Psoas muscle (tissue), 8 donors: Measurements from ENCODE around the gene ZRANB1. TPM values are rescaled to one million over a fixed set of nuclear protein-coding genes. Genes with fewer than 3 reads are reported as not detected.

Source experiments
- ATAC-seq, 4 donors: fragments of 200-7000 bp; cut with Tn5 transposase; one replicate each; pipeline ENCODE4 v1.9.1; 2020; ENCODE audit warnings: moderate library complexity in 3 of 4, mild to moderate bottlenecking in 2 of 4
- DNase-seq, 2 donors: peaks; one replicate each; pipeline ENCODE4 v3.0.0-alpha.2; 2020
- H3K27ac ChIP-seq: fragments of 200-600 bp; one replicate; pipeline ENCODE4 v1.8.0; 2022
- H3K27me3 ChIP-seq, 3 donors: fragments of 200-600 bp in 1 of 3; one replicate each; pipeline versions ENCODE4 v1.6.1 to v1.8.0; 2013 to 2022; ENCODE audit warnings: low read length in 2 of 3, mild to moderate bottlenecking in 2 of 3, moderate library complexity in 1 of 3; ENCODE audit not compliant: insufficient read depth in 3 of 3
- H3K36me3 ChIP-seq, 2 donors: fragments of 200-600 bp in 1 of 2; one replicate each; pipeline versions ENCODE4 v1.6.1 to v1.8.0; 2013 to 2022; ENCODE audit warnings: low read depth in 1 of 2, mild to moderate bottlenecking in 1 of 2, moderate library complexity in 1 of 2; ENCODE audit not compliant: insufficient read depth in 1 of 2
- H3K4me1 ChIP-seq: fragments of 200-600 bp; one replicate; pipeline ENCODE4 v1.8.0; 2022
- H3K4me3 ChIP-seq: fragments of 200-600 bp; one replicate; pipeline ENCODE4 v1.8.0; 2022; ENCODE audit warnings: mild to moderate bottlenecking
- H3K9me3 ChIP-seq: fragments of 200-600 bp; one replicate; pipeline ENCODE4 v1.8.0; 2022
- WGBS, 3 donors: extraction: QIAGEN DNeasy Blood & Tissue Kit; methylation state at CpG; one replicate each; pipeline versions ENCODE4 v1.1.6 to v1.1.7; 2013; 5-methylcytosine and 5-hydroxymethylcytosine counted together
- intact Hi-C, 2 donors: fragments of 100-400 bp; cut with DNase I; formaldehyde crosslinking; loops; one replicate each; pipeline versions ENCODE4 v1.11.0 to v1.14.2; 2022
- polyA plus RNA-seq, 3 donors: library from polyadenylated mRNA; stranded (reverse); fragments of 200-250 nt; gene quantifications; one replicate each; pipeline ENCODE4 v1.2.3, GENCODE V29; 2013
- total RNA-seq, 4 donors: library from RNA; stranded (reverse); fragmentation: NEBNext Ultra II Directional in 2 of 4; extraction: Animal tissue kit (Norgen Biotek cat#: 25700) in 2 of 4; gene quantifications; one replicate each; pipeline versions ENCODE4 v1.2.1 to v1.2.4, GENCODE V29; 2021 to 2023
- TF ChIP-seq, protein P1 (sequence below): fragments of 200-600 bp; IDR thresholded peaks from one replicate; pipeline ENCODE4 v1.8.0; 2022; ENCODE audit warnings: antibody characterized with exemption
- donor health status: healthy with polysubstance abuse.
- donor health status: DM: no; HTN: no; CAD: no; lungs with moderate emphysema.
- donor health status: Bipolar disorder and iron deficiency.
- donor health status: healthy.
- donor health status: DM: yes; HTN: yes; CAD: no.
- donor health status: DM: no; HTN: no; CAD: no.
- donor health status: DM: no; HTN: no; CAD: no.
- donor health status: DM: yes; HTN: yes; CAD: no.

ZRANB1 gene
- total and polyA plus RNA-seq, 7 donors, result 20.9 to 115 (median 57.3) TPM

DNA sequence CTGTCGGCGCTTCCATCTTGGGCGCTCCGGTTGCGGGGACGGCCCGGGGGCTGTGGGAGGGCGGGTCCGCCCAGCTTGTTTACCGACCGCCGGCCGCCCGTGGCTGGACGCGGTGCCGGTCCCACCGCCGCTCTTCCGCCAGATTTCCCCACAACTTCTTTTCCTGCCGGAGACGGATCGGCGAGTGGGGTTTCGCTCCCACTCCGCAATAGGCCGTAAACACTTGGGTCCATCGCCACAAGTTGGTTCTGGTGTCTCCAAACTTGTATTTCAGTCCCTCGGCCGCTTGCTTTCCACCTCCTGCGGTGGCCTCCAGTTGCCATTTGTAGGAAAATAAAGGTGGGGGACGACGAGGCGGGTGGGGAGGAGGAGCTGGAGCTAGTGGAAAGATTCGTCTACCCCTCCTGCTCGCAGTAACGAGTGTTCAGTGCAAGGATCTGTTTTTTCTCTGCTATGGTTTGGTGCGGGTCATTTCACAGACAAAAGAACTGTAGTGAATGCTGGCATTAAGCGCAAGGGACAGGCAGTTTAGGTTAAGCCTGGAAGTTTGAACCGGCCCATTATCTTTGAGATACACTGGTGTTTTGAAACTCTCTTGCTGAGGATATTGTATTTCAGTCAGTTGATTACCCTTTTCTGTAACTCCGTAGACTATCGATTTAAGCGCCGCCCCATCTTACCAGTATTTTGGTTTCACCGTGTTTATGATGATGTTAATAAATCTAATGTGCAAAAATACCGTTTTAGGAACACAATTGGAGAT lies 24.3 kb upstream of the ZRANB1 start:
- intact Hi-C loops, result loop anchor here (5.0 to 10.0 kb wide), 2 partner anchors 227 to 905 kb away; partner anchors contain the start of genes BCCIP (in 1 of the 2) and UROS (in 1 of the 2)
- H3K27me3 ChIP-seq, result no peaks in the 10 kb centered on the region
- peaks cover 0 to 5% of the 10 kb centered on the region in 2 donors for H3K36me3 ChIP-seq
- no peaks in the 10 kb centered on the region for H3K9me3 ChIP-seq
- H3K27ac ChIP-seq, result peak overlapping the region; percentile 95
- TF ChIP-seq, protein P1, sequence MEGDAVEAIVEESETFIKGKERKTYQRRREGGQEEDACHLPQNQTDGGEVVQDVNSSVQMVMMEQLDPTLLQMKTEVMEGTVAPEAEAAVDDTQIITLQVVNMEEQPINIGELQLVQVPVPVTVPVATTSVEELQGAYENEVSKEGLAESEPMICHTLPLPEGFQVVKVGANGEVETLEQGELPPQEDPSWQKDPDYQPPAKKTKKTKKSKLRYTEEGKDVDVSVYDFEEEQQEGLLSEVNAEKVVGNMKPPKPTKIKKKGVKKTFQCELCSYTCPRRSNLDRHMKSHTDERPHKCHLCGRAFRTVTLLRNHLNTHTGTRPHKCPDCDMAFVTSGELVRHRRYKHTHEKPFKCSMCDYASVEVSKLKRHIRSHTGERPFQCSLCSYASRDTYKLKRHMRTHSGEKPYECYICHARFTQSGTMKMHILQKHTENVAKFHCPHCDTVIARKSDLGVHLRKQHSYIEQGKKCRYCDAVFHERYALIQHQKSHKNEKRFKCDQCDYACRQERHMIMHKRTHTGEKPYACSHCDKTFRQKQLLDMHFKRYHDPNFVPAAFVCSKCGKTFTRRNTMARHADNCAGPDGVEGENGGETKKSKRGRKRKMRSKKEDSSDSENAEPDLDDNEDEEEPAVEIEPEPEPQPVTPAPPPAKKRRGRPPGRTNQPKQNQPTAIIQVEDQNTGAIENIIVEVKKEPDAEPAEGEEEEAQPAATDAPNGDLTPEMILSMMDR, result no peak
- DNase-seq, result peak; percentile 27 to 74
- 0 to 3% (median 0%) methylated on average over 35 to 46 of the region's 46 CpGs for WGBS, 3 donors
- H3K4me1 ChIP-seq, result peaks cover 46% of the 10 kb centered on the region
- peak overlapping the region; percentile 81 for H3K4me3 ChIP-seq
- ATAC-seq, result peak in 3 of 4 donors; percentile 4 to 33 (median 24)

DNA sequence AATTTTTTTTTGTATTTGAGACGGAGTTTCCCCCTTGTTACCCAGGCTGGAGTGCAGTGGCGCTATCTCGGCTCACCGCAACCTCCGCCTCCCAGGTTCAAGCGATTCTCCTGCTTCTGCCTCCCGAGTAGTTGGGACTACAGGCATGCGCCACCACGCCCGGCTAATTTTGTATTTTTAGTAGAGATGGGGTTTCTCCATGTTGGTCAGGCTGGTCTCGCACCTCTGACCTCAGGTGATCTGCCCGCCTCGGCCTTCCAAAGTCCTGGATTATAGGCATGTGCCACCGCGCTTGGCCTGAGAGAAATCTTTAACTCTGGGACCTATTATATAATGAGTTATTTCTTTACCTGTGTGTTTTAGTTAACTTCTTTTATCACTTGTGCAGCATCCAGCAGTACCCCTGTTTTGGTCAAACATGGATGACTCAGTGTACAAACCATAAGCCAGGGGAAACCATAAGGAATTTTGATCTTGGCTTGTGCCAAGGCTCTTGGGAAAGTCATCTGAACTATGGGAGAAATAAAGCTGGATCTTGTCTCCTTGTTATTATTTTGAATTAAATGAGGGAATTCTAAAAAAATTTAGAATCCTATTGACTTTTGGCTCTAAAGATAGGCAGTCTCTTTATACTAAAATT lies 23.6 kb upstream of the ZRANB1 start:
- peak overlapping the region; percentile 81 for H3K4me3 ChIP-seq
- intact Hi-C loops, result loop anchor here (5.0 to 10.0 kb wide), 2 partner anchors 226 to 904 kb away; partner anchors contain the start of genes BCCIP (in 1 of the 2) and UROS (in 1 of the 2)
- H3K4me1 ChIP-seq, result peaks cover 39% of the 10 kb centered on the region
- peak in 1 of 4 donors; percentile 23 for ATAC-seq
- TF ChIP-seq, protein P1, result no peak
- H3K36me3 ChIP-seq, result peaks cover 0 to 11% of the 10 kb centered on the region in 2 donors
- peak overlapping the region; percentile 95 for H3K27ac ChIP-seq
- H3K9me3 ChIP-seq, result no peaks in the 10 kb centered on the region
- WGBS, 3 donors, result 17 to 25% (median 19%) methylated on average over 15 of the region's 15 CpGs
- DNase-seq, result peak in 1 of 2 donors; percentile 18
- no peaks in the 10 kb centered on the region for H3K27me3 ChIP-seq

DNA sequence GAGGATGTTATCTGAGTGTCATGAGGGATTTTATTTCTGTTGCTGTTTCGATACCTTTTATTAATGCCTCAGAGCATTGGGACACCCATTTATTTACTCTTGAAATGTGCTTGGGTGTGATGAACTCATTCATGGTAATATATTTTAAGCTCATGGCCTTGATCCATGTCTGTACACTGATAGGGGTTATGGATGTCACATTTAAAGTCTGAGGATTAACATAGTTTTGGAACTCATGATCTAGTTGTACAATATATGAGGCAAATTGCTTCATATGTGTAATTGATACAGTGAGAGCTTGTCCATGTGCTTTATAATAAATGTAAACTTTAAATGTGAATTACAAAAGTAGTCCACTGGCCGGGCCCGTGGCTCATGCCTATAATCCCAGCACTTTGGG lies 23.0 kb upstream of the ZRANB1 start:
- ATAC-seq (peak; percentile 20 to 71 (median 53)), DNase-seq (no peak)
- Histone ChIP-seq H3K4me1 (peaks cover 40% of the 10 kb centered on the region), H3K27me3 (no peaks in the 10 kb centered on the region), H3K4me3 (peak overlapping the region; percentile 81), H3K9me3 (no peaks in the 10 kb centered on the region), H3K27ac (peak overlapping the region; percentile 95), H3K36me3 (peaks cover 0 to 11% of the 10 kb centered on the region in 2 donors)
- WGBS, 3 donors, result 29 to 34% (median 34%) methylated on average over 3 of the region's 3 CpGs
- intact Hi-C loops, result loop anchor here (5.0 to 10.0 kb wide), 2 partner anchors 226 to 903 kb away; partner anchors contain the start of genes BCCIP (in 1 of the 2) and UROS (in 1 of the 2)
- TF ChIP-seq, protein P1, result no peak

DNA sequence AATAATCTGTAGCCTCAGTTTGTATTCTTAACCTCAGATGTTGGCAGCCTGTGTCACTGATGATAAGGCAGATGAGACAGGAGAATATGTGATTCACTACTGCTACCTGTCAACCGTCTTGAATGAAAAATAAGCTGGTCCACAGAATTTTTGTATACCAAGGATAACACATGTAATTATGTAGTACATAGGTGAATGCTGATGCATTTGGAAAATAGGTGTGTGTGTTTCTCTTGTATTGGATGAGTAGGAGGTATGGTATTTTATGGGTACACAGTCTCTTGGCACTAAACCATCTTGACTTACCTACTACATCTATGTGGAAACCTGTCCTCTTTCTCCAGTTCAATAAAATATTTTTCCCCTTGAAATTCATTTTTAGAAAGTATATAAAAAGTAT lies 20.7 kb upstream of the ZRANB1 start:
- Histone ChIP-seq H3K27ac (peak overlapping the region; percentile 62), H3K4me1 (peaks cover 54% of the 10 kb centered on the region), H3K4me3 (no peak overlapping the region), H3K36me3 (peaks cover 0 to 11% of the 10 kb centered on the region in 2 donors), H3K9me3 (no peaks in the 10 kb centered on the region), H3K27me3 (no peaks in the 10 kb centered on the region)
- ATAC-seq, result no peak
- DNase-seq, result no peak
- TF ChIP-seq, protein P1, result no peak
- intact Hi-C loops, result loop anchor here in 1 of 2 donors (10.0 kb wide), 1 partner anchor 54 kb away; no protein-coding TSS in a partner anchor
- 68 to 93% (median 69%) methylated on average over 1 of the region's 1 CpG for WGBS, 3 donors
